GM18867 (cell line): ENCODE measurements around the gene ZNF823.
"Not testable (repeated sequence)": the region's sequence is repeated elsewhere in the genome, so short reads cannot be mapped to it uniquely, and the experiment has no call there.

Experiments
- ATAC-seq: cut with Tn5 transposase; IDR thresholded peaks from one replicate; pipeline ENCODE4 v1.9.1; 2021; ENCODE audit warnings: mild to moderate bottlenecking, moderate library complexity; ENCODE audit not compliant: unreplicated experiment

The ZNF823 gene

DNA sequence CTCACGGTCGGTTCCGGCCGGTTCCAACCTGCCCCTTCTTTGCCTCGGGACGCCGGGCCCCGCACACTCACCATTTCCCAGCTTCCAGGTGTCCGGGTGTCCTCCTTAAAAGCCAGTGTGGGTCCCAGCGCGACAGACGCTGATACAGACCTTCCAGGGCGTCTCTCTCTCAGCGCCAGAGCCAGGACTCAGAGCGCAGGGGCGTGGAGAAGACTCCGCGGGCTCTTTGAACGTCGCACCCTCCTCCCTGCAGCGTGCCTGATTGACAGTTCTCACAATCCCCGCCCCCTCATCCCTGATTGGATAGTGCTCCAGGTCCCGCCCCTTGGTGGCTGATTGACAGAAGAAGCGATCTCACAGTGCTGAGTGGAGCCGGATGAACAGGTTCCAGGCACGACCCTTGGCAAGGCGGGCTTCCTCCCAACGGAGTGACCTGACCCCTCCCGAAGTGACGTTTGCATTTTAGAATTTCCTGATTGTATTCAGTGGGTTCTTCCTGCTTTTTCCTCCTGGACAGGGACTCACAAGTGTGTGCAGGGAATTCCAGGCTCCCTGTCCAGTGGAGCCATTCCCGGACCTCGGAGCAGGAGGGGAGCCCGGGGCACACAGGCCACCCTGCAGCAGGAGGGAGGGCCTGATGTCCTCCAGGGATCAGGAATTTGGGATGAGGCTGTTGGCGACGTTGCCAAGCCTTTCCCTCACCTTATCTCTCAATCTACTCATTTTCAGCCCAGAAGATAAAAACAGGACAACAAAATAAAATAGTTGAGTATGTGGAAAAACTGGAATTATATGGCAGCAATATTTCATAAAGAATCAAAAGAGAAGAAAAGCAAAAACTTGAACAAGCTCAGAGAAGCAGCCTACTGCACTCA, at the start of gene ZNF823:
ZNF823 (minus strand) TSS at position 201 of the 875 bp plus-strand sequence; CDS start at position 74, 127 bp downstream.
- ATAC-seq, result peak; percentile 94

GRCh38 chr19:11787536-11787935, 48.8 kb upstream of the ZNF823 start:
- no peak for ATAC-seq

GRCh38 chr19:11784356-11784755, 45.6 kb upstream of the ZNF823 start:
- ATAC-seq, result no peak

GRCh38 chr19:11783767-11784166, 45.0 kb upstream of the ZNF823 start:
- ATAC-seq, result no peak

GRCh38 chr19:11781295-11782057, 42.7 kb upstream of the ZNF823 start:
- ATAC-seq, result no peak

DNA sequence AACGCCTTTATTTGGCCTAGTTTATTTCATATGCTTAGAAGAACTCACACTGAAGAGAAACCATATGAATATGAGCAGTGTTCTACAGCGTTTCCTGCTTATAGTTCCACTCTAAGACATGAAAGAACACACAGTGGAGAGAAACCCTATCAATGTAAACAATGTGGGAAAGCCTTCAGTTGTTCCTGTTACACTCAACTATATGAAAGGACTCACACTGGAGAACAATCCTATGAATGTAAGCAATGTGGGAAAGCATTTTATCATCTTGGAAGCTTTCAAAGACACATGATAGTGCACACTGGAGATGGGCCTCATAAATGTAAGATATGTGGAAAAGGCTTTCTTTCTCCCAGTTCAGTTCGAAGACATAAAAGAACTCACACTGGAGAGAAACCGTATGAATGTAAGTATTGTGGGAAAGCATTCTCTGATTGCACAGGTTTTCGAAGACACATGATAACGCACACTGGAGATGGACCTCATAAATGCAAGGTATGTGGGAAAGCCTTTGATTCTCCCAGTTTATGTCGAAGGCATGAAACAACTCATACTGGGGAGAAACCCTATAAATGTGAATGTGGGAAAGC, 41.8 kb upstream of the ZNF823 start:
- ATAC-seq, result no peak

DNA sequence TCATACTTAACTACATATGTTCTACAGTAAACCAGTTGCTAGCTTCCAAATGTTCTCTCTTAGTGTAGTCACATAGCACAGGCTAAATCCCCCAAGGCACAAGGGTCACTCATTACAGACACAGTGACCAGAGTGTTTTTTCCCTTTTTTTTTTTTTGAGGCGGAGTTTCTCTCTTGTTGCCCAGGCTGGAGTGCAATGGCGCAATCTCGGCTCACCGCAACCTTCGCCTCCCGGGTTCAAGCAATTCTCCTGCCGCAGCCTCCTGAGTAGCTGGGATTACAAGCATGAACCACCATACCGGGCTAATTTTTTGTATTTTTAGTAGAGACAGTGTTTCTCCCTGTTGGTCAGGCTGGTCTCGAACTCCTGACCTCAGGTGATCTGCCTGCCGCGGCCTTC, 37.9 kb upstream of the ZNF823 start:
- ATAC-seq, result not testable (repeated sequence)

DNA sequence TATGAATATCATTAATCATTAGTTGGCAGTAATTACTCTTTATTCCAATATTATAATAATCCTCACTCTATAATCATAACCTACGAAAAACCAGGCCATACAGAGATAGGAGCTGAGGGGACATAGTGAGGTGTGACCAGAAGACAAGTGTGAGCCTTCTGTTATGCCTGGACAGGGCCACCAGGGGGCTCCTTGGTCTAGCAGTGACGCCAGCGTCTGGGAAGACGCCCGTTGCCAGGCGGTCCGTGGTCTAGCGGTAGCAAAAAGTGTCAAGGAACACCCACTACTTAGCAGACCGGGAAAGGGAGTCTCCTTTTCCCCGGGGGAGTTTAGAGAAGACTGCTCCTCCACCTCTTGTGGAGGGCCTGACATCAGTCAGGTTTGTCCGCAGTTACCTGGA, 32.8 kb upstream of the ZNF823 start:
- ATAC-seq, result not testable (repeated sequence)

- no peak for ATAC-seq
Observed at GRCh38 chr19:11769995-11770394, 31.2 kb upstream of the ZNF823 start.

- peak; percentile 23 for ATAC-seq
Observed at GRCh38 chr19:11767633-11768133, 28.9 kb upstream of the ZNF823 start.

DNA sequence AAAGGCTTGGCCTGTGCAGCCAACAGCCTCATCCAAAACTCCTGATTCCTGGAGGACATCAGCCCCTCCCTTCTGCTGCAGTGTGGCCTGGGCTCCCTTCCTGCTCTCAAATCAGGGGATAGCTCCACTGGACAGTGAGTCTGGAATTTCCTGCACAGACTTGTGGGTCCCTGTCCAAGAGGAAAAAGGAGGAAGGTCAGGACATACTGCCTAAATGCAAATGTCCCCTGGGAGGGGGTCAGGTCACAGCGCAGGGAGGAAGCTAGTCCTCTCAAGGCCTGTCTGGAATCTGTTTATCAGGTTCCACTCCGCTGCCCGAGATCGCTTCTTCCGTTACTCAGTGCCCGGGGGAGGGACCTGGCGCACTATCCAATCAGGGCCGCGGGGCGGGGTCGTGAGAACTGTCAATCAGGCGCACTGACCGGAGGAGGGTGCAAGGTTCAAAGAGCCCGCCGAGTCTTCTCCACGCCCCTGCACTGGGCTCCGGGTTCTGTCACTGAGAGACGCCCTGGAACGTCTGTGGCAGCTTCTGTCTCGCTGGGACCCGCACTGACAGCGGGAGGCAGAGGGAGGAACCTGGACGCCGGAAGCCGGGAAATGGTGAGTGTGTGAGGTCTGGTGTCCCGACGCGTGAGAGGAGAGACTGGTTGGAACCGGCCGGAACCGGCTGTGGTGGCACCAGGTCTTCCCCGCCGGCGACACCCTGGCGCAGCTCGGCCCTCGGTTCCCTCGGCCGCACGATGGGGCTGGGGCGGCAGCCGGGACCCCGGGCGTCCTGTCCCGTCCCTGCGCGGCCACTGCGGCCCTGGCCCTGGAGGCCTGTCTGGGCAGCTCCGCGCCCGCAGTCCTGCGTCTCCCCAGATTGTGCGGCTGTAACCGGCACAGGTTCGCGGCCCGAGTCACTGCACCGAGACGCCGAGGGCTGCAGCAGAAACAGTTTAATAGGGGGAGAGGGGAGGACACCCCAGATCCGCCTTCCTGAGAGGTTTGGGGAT, 28.1 kb upstream of the ZNF823 start, which contains the start of gene ZNF441:
ZNF441 (plus strand) TSS at position 404 of the 995 bp plus-strand sequence; CDS start at position 598, 194 bp downstream.
- ATAC-seq, result peak; percentile 94

DNA sequence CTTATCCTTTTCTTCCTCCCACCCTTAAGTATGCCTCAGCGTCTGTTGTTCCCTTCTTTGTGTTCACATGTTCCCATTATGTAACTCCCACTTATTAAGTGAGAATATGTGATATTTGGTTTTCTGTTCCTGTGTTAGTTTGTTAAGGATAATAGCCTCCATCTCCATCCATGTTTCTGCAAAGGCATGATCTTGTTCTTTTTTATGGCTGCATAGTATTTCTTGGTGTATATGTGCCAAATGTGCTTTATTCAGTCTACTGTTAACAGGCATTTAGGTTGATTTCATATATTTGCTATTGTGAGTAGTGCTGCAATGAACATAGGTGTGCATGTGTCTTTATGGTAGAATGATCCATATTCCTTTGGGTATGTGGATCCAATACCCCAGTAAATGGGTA, 24.9 kb upstream of the ZNF823 start:
- no peak for ATAC-seq

GRCh38 chr19:11763117-11763516, 24.4 kb upstream of the ZNF823 start:
- no peak for ATAC-seq

DNA sequence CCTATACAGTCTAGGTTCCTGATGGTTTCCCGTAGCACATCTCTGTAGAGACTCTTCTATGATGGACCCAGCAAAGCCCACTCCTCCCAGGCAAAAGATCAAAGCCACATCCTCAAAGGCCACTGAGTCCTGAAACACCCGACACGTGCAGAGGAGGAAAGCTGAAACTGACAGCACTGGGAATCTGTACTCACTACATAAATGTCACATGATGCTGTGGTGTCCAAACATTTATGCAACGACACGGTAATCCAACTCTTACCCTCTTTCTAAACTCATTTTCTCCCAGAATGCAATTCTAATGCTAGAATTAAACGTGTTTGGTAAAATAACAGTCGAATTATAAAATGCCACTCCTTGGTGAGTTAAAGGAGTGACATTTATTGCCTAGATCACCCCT, 21.1 kb upstream of the ZNF823 start:
- ATAC-seq, result no peak

DNA sequence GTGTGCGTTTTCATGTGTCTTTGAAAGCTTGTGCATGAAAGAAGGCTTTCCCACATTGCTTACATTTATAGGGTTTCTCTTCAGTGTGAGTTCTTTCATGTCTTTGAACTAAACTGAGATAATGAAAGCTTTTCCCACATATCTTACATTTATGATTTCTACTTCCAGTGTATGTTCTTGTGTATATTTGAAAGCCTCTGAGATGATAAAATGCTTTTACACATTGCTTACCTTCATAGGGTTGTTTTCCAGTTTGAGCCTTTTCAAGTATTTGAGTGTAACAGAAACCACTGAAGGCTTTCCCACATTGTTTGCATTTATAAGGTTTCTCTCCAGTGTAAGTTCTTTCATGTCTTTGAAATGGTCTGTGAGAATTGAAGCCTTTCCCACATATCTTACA, 18.2 kb upstream of the ZNF823 start:
- no peak for ATAC-seq

- ATAC-seq, result no peak
Observed at GRCh38 chr19:11754663-11755062, 15.9 kb upstream of the ZNF823 start.

GRCh38 chr19:11752244-11752736, 13.5 kb upstream of the ZNF823 start:
- no peak for ATAC-seq

GRCh38 chr19:11749751-11750150, 11.0 kb upstream of the ZNF823 start:
- no peak for ATAC-seq

DNA sequence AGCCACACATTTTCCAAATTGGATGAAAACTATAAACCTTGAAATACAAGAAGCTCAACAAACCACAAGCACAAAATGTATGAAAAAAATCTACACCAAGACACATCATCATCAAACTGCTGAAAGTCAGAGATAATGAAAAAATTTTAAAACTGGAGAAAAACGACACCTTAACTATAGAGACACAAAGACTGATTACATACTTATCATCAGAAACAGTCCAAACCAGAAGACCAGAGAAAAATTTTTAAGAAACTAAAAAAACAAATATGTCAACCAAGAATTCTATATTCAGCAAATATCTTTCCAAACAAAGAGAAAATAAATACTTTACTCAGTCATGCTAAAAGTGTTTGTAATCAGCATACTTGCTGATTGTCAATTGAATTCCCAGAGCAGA, 8.5 kb upstream of the ZNF823 start:
- no peak for ATAC-seq

DNA sequence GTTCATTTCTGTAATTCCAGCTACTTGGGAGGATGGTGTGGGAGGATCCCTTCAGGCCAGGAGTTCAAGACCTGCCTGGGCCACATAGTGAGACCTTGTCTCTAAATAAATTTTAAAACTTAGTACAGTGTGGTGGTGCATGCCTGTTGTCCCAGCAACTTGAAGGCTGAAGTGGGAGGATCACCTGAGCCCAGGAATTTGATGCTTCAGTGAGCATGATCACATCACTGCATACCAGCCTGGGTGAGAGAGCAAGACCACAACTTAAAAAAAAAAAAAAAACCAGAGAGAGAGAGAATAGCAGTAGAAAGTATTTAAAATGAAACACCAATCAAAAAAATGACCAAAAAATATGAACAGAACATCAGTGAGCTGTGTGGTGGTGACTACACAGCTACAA, 7.1 kb upstream of the ZNF823 start:
- ATAC-seq, result no peak
